Measurements from ENCODE around the gene OR4K14.
"Not testable (repeated sequence)": the region's sequence is repeated elsewhere in the genome, so short reads cannot be mapped to it uniquely, and the experiment has no call there.

OR4K14 gene

GRCh38 chr14:20002319-20002718 is 16.8 kb downstream of the OR4K14 start:
- H3K27ac ChIP-seq: no peak overlapping the region
- TF ChIP-seq CTCF (conservative IDR thresholded peaks at IDR 0.05) (no peak), ZFX (IDR thresholded peaks at IDR 0.05) (no peak)

DNA sequence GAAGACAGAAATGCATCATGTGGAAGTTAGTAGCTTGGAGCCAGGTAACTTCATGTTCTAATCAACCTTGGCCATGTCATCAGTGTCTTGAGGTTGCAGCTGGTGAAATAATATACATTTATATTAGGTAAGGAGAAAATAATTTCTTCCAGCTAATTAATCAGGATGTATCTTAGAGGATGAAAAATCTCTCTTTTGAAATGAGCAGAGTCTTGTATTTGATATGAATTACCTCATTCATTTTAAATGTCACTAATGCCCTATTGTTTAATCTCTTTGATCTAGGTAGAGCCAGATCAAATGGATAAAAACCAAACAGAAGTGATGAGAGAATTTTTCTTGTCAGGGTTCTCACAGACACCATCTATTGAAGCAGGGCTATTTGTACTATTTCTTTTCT is 17.2 kb downstream of the OR4K14 start, which contains the start of gene OR4Q2:
Gene OR4Q2, plus strand, starts transcription at position 301 of the 400 bp plus-strand sequence.
- no peak within 1 kb of the TSS for H3K27ac ChIP-seq
- TF ChIP-seq ZFX (IDR thresholded peaks at IDR 0.05) (no peak), CTCF (conservative IDR thresholded peaks at IDR 0.05) (no peak)

GRCh38 chr14:19993438-19993837 is 25.7 kb downstream of the OR4K14 start:
- no peak overlapping the region for H3K27ac ChIP-seq
- no peak for TF ChIP-seq ZFX (IDR thresholded peaks at IDR 0.05)
- TF ChIP-seq CTCF (conservative IDR thresholded peaks at IDR 0.05): no peak

DNA sequence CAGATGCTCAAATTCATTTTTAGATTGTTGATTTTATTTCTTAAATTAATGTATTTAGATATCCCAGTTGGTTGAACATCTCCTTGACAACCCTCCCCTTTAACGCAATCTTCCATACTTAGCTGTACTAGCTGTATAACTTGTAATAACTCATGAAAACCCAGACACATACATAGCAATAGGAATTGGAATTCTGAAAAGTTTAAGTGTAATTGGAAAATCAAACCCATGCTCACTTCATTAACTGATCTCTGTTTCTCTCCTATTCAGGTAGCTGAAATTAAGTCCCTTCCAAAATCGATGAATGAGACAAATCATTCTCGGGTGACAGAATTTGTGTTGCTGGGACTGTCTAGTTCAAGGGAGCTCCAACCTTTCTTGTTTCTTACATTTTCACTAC is 43.8 kb downstream of the OR4K14 start, which contains the start of gene OR4K15:
Gene OR4K15, plus strand, starts transcription at position 301 of the 400 bp plus-strand sequence. Its CDS starts 0 bp downstream, at position 301.
- TF ChIP-seq ZFX (IDR thresholded peaks at IDR 0.05): no peak
- no peak within 1 kb of the TSS for H3K27ac ChIP-seq

DNA sequence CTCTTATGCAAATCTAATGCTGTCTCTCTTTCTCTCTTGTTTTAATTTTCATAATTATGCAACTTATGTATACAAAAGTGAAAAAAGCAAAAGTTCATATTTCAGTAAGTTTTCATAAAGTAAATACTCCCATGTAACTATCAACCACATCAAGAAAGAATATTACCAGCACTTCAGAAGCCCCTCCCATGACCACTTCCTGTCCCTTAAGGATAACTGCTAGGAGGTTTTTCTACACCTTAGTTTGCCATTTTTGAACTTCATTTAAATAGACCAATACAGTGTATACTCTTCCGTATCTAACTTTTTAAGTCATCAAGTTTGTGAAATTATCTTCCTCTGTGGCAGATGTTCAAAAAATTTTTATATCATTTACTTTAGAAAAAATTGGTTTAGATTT is 44.3 kb downstream of the OR4K14 start:
- TF ChIP-seq ZFX (IDR thresholded peaks at IDR 0.05) (no peak), CTCF (conservative IDR thresholded peaks at IDR 0.05) (no peak)
- H3K27ac ChIP-seq: no peak overlapping the region

GRCh38 chr14:19969735-19970134 is 49.4 kb downstream of the OR4K14 start:
- not testable (repeated sequence) for H3K27ac ChIP-seq
